Naive thymus-derived CD8-positive, alpha-beta T cell (primary cell): Measurements from ENCODE around the gene HECTD4. TPM values are rescaled to one million over a fixed set of nuclear protein-coding genes. Genes with fewer than 3 reads are reported as not detected.

Experiments used
- ATAC-seq, 2 donors: fragments of 150-1000 bp; cut with Tn5 transposase in 1 of 2; sonication (Bioruptor Pico), chemical (Tn5 transposase) in 1 of 2; 1 replicate in 1 of 2; 2 replicates in 1 of 2; pipeline ENCODE4 v1.10.0; 2021; ENCODE audit warnings: mild to moderate bottlenecking in 2 of 2, moderate library complexity in 2 of 2
- POLR2A ChIA-PET: fragments of 350-600 bp; sonication (Branson Sonifier 250); formaldehyde crosslinking; loops from one replicate; lab custom pipeline; 2021; ENCODE audit warnings: antibody characterized with exemption; lab: Charles Lee
- DNase-seq, 10 donors: peaks; one replicate each; pipeline versions ENCODE4 v3.0.0 to v3.0.0-alpha.2; 2020 to 2022
- H3K27ac Mint-ChIP-seq, 10 donors: one replicate each; pipeline ENCODE4 v1.8.0; 2020 to 2022; ENCODE audit warnings: mild to moderate bottlenecking in 10 of 10, mixed read lengths in 10 of 10, moderate library complexity in 4 of 10, inconsistent platforms in 1 of 10
- H3K27me3 Mint-ChIP-seq, 5 donors: one replicate each; pipeline ENCODE4 v1.8.0; 2021 to 2022; ENCODE audit warnings: mixed read lengths in 5 of 5
- H3K36me3 Mint-ChIP-seq, 3 donors: one replicate each; pipeline ENCODE4 v1.8.0; 2020 to 2022; ENCODE audit warnings: mixed read lengths in 3 of 3, mild to moderate bottlenecking in 2 of 3, inconsistent platforms in 1 of 3
- H3K4me1 Mint-ChIP-seq, 4 donors: one replicate each; pipeline ENCODE4 v1.8.0; 2021 to 2022; ENCODE audit warnings: mixed read lengths in 4 of 4
- H3K4me3 Mint-ChIP-seq, 10 donors: one replicate each; pipeline ENCODE4 v1.8.0; 2020 to 2022; ENCODE audit warnings: mild to moderate bottlenecking in 10 of 10, mixed read lengths in 10 of 10, moderate library complexity in 6 of 10, inconsistent platforms in 1 of 10
- H3K9me3 Mint-ChIP-seq, 9 donors: one replicate each; pipeline ENCODE4 v1.8.0; 2020 to 2022; ENCODE audit warnings: mixed read lengths in 9 of 9, mild to moderate bottlenecking in 3 of 9, inconsistent platforms in 1 of 9, moderate library complexity in 1 of 9
- polyA plus RNA-seq, 3 donors: library from polyadenylated mRNA; unstranded; fragments of 300-500 nt; fragmentation: Illumina TruSeq; gene quantifications; one replicate each; pipeline ENCODE4 v1.2.3, GENCODE V29; 2021
- total RNA-seq, 8 experiments: library from RNA in 2 of 8; stranded (reverse) in 2 of 8; gene quantifications; one replicate each; pipeline ENCODE4 v1.2.3 and lab custom pipeline; 2021 to 2026

Gene HECTD4
- total and polyA plus RNA-seq, 5 experiments from 2014 or later: 1.8 to 60.1 (median 4.5) TPM

DNA sequence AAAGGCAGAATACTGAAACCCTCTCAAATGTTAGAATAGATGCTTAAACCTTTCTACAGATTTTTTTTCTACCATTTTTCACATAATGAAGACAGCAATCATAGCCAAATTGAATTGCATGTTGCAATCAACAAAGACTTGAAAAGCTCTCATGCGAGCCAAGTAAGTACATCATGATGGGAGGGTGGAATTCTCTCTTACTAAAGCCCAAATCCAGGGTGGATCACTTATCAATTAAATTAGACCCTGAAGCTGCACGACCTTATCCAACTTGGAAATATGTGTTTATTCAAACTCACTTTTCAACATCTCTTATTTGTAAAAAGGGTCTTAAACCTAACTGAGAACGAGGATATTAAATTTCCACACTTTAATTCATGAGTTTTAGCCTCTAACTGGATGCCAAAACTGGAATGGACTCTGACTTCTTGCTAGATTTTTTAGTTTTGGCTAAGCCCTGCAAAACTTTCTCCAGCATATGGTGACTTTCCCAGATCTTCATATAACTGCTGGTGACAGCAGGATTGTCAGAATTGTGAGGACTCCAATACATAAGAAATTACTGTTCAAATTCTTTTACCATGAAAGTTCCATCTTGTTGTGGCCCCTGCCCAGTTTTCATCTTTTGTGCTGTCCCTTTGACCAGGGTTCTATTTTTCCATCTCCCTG, 53.6 kb downstream of the HECTD4 start:
- Mint-ChIP-seq H3K9me3 (no peaks in the 10 kb centered on the region), H3K27ac (no peak overlapping the region), H3K27me3 (no peaks in the 10 kb centered on the region), H3K36me3 (no peaks in the 10 kb centered on the region), H3K4me3 (no peak overlapping the region), H3K4me1 (peaks cover 8 to 38% (median 17%) of the 10 kb centered on the region in 4 donors)
- DNase-seq (no peak), ATAC-seq (no peak)
- POLR2A ChIA-PET: no interaction called here

DNA sequence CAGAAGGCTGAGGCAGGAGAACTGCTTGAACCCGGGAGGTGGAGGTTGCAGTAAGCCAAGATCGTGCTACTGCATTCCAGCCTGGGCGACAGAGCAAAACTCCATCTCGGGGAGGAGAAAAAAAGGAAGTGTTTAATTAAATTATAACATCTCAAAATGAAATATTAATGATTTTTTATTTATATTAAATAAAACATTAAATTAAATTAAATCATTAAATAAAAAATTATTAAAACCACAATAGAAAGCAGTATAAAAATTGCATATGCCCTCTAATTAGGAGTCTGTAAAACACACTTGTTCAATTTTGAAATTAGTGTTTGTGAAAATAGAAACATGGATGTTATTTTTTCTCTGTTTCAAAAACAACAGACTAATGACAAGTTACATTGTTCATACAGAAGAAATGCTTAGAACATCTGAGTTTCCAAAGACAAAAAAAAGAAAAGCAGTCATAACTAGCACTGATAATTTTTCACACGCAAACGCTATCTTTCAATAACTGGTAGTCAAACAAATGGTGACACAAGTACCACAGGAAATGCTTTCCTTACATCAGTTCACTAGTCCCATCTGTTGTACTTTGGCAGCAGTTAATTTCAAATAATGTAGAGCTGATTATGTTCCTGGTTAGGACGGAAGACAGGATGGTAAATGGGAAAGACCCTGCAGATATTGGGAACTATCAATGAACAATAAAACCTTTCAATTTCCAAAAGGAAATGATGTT, 54.9 kb downstream of the HECTD4 start:
- Mint-ChIP-seq H3K27ac (no peak overlapping the region), H3K27me3 (no peaks in the 10 kb centered on the region), H3K9me3 (no peaks in the 10 kb centered on the region), H3K4me1 (peaks cover 13 to 39% (median 28%) of the 10 kb centered on the region in 4 donors), H3K36me3 (no peaks in the 10 kb centered on the region), H3K4me3 (no peak overlapping the region)
- POLR2A ChIA-PET: no interaction called here
- ATAC-seq: no peak
- no peak for DNase-seq

DNA sequence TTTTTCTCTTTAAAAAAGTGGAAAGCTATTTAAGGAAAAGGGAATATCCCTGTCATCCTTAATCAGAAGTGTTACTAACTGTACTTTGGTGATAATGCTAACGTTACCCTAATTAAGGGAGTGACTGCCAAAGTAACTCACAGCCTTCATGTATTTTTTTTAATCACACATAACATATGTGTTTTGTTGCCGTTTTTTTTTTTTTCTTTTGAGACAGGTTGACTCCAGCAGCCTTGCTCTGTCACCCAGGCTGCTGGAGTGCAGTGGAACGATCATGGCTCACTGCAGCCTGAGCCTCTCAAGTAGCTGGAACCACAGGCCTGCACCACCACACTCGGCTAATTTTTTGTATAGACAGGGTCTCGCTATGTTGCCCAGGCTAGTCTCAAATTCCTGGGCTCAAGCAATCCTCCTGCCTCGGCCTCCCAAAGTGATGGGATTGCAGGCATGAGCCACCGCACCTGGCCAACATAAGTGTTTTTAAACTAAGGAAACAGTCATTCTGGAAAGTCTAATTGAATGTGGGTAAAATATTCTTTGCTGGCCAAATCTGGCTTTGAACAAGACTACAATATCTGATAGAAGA, 56.5 kb downstream of the HECTD4 start:
- peaks cover 0 to 2% (median 0%) of the 10 kb centered on the region in 3 donors for H3K36me3 Mint-ChIP-seq
- no peaks in the 10 kb centered on the region for H3K9me3 Mint-ChIP-seq
- POLR2A ChIA-PET: no interaction called here
- H3K27me3 Mint-ChIP-seq: no peaks in the 10 kb centered on the region
- peaks cover 18 to 44% (median 35%) of the 10 kb centered on the region in 4 donors for H3K4me1 Mint-ChIP-seq
- DNase-seq (no peak), ATAC-seq (no peak)
- no peak overlapping the region for H3K27ac Mint-ChIP-seq
- peak overlapping the region in 1 of 10 donors; percentile 51 for H3K4me3 Mint-ChIP-seq

GRCh38 chr12:112325157-112325556, 57.1 kb downstream of the HECTD4 start:
- Mint-ChIP-seq H3K4me3 (no peak overlapping the region), H3K36me3 (peaks cover 0 to 2% (median 0%) of the 10 kb centered on the region in 3 donors), H3K27ac (peak overlapping the region in 1 of 10 donors; percentile 15), H3K4me1 (peaks cover 18 to 44% (median 34%) of the 10 kb centered on the region in 4 donors), H3K9me3 (no peaks in the 10 kb centered on the region), H3K27me3 (no peaks in the 10 kb centered on the region)
- DNase-seq (no peak), ATAC-seq (no peak)
- POLR2A ChIA-PET: no interaction called here

- H3K27ac Mint-ChIP-seq: peak overlapping the region in 5 of 10 donors; percentile 9 to 89 (median 56)
- no peaks in the 10 kb centered on the region for H3K9me3 Mint-ChIP-seq
- no peak for ATAC-seq
- H3K4me3 Mint-ChIP-seq: no peak overlapping the region
- POLR2A ChIA-PET: no interaction called here
- H3K4me1 Mint-ChIP-seq: peaks cover 16 to 37% (median 29%) of the 10 kb centered on the region in 4 donors
- DNase-seq: no peak
- peaks cover 0 to 16% (median 15%) of the 10 kb centered on the region in 3 donors for H3K36me3 Mint-ChIP-seq
- no peaks in the 10 kb centered on the region for H3K27me3 Mint-ChIP-seq
Measured at GRCh38 chr12:112322882-112323547, 59.2 kb downstream of the HECTD4 start.

DNA sequence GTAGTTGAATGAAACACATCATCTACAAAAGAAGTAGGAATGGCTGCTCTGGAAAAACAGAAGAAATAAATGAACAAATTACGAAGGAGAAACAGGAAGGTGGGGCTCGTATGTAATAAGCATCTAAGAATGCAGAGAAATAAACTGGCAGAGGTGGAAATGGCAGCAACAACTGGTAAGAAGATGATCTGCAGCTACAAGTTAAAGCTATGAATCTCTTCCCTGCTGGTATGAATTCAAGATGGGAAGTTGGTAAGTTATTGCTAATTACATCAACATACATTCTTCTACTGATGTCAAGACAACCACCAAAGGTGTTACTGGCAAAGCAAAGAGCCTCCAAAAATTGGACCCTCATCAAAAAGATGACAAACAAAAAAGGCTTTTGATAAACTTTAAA, 59.8 kb downstream of the HECTD4 start:
- H3K9me3 Mint-ChIP-seq: no peaks in the 10 kb centered on the region
- H3K4me3 Mint-ChIP-seq: no peak overlapping the region
- DNase-seq (no peak), ATAC-seq (no peak)
- peak overlapping the region in 5 of 10 donors; percentile 9 to 89 (median 17) for H3K27ac Mint-ChIP-seq
- H3K36me3 Mint-ChIP-seq: peaks cover 0 to 20% (median 15%) of the 10 kb centered on the region in 3 donors
- H3K4me1 Mint-ChIP-seq: peaks cover 14 to 37% (median 27%) of the 10 kb centered on the region in 4 donors
- H3K27me3 Mint-ChIP-seq: no peaks in the 10 kb centered on the region
- POLR2A ChIA-PET: no interaction called here

DNA sequence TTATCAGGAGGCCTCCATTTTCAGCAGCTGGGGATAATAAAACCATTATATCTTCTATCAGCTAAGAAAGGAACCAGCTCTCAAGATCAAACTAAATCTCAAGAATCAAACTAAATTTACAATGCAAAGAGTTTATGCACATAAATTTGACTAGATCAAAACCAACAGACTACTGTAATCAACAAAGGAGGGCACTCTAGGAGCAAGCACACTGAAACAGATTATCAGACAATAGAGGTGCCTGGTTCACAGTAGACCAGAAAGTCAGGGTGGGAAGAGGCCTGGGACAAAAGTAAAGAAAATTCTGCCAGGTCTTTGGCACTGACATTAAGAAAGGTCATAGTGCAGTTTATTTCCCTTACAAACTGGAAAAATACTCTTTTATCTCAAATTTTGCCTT, 61.0 kb downstream of the HECTD4 start:
- peaks cover 14 to 41% (median 30%) of the 10 kb centered on the region in 4 donors for H3K4me1 Mint-ChIP-seq
- POLR2A ChIA-PET: no interaction called here
- ATAC-seq (no peak), DNase-seq (no peak)
- H3K9me3 Mint-ChIP-seq: no peaks in the 10 kb centered on the region
- peaks cover 0 to 30% (median 16%) of the 10 kb centered on the region in 3 donors for H3K36me3 Mint-ChIP-seq
- H3K27ac Mint-ChIP-seq: peak overlapping the region in 1 of 10 donors; percentile 11
- no peak overlapping the region for H3K4me3 Mint-ChIP-seq
- H3K27me3 Mint-ChIP-seq: no peaks in the 10 kb centered on the region

- H3K27me3 Mint-ChIP-seq: no peaks in the 10 kb centered on the region
- no peaks in the 10 kb centered on the region for H3K9me3 Mint-ChIP-seq
- no peak overlapping the region for H3K27ac Mint-ChIP-seq
- H3K4me3 Mint-ChIP-seq: no peak overlapping the region
- no peak for DNase-seq
- peaks cover 13 to 40% (median 26%) of the 10 kb centered on the region in 4 donors for H3K4me1 Mint-ChIP-seq
- POLR2A ChIA-PET: no interaction called here
- ATAC-seq: no peak
- peaks cover 0 to 36% (median 16%) of the 10 kb centered on the region in 3 donors for H3K36me3 Mint-ChIP-seq
Measured at GRCh38 chr12:112319395-112319794, 62.8 kb downstream of the HECTD4 start.

GRCh38 chr12:112317481-112317880, 64.8 kb downstream of the HECTD4 start:
- Mint-ChIP-seq H3K4me3 (no peak overlapping the region), H3K9me3 (no peaks in the 10 kb centered on the region), H3K4me1 (peaks cover 7 to 22% (median 13%) of the 10 kb centered on the region in 4 donors), H3K27ac (no peak overlapping the region), H3K27me3 (no peaks in the 10 kb centered on the region), H3K36me3 (peaks cover 0 to 50% (median 20%) of the 10 kb centered on the region in 3 donors)
- DNase-seq (no peak), ATAC-seq (no peak)
- POLR2A ChIA-PET: no interaction called here

DNA sequence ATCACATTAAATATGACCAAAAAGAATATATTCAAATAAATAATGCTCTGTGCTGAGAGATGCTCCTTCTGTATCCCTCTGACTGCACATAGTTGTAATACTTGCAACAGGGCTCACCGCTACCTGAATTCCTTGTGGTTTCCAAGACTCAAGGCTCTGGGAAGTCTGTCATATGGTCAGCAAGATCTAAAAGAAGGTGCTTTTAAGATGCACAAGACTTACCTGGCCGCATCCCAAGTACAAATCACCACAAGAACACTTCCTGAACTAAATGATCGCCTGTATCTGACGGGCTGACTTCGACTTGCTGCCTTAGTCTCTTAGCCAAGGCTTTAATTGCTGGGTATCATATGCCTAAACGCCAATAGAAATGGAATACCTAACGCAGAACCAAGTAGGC, 67.2 kb downstream of the HECTD4 start:
- no peak for DNase-seq
- ATAC-seq: no peak
- H3K4me3 Mint-ChIP-seq: no peak overlapping the region
- POLR2A ChIA-PET: no interaction called here
- H3K4me1 Mint-ChIP-seq: peaks cover 0 to 8% (median 4%) of the 10 kb centered on the region in 4 donors
- peaks cover 0 to 62% (median 24%) of the 10 kb centered on the region in 3 donors for H3K36me3 Mint-ChIP-seq
- H3K27ac Mint-ChIP-seq: no peak overlapping the region
- no peaks in the 10 kb centered on the region for H3K27me3 Mint-ChIP-seq
- H3K9me3 Mint-ChIP-seq: no peaks in the 10 kb centered on the region

DNA sequence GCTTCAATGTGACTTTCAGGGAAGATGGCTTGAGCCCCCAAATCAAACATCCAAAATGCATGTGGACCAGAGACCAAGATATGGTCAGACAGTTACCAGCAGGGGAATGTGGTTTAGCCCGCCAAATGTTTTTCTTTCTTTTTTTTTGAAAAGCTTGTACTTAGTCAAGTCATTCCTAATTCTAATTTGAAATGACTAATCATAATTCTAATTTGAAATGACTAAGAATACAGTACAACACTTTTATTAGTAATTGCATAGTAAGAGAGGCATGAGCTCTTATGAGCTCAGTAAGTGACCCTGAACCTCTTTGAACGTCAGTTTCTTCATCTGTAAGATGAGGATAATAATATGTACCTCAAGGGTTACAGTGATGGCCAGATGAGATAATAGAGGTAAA, 72.4 kb downstream of the HECTD4 start:
- POLR2A ChIA-PET: no interaction called here
- Mint-ChIP-seq H3K27me3 (no peaks in the 10 kb centered on the region), H3K9me3 (no peaks in the 10 kb centered on the region), H3K4me1 (peaks cover 0 to 5% (median 0%) of the 10 kb centered on the region in 4 donors), H3K27ac (no peak overlapping the region), H3K4me3 (no peak overlapping the region), H3K36me3 (peaks cover 7 to 73% (median 24%) of the 10 kb centered on the region in 3 donors)
- no peak for ATAC-seq
- DNase-seq: no peak

GRCh38 chr12:112308652-112309051, 73.6 kb downstream of the HECTD4 start:
- H3K27me3 Mint-ChIP-seq: no peaks in the 10 kb centered on the region
- DNase-seq: no peak
- POLR2A ChIA-PET: no interaction called here
- no peaks in the 10 kb centered on the region for H3K9me3 Mint-ChIP-seq
- H3K4me1 Mint-ChIP-seq: peaks cover 0 to 5% (median 0%) of the 10 kb centered on the region in 4 donors
- H3K27ac Mint-ChIP-seq: no peak overlapping the region
- ATAC-seq: no peak
- peaks cover 7 to 74% (median 25%) of the 10 kb centered on the region in 3 donors for H3K36me3 Mint-ChIP-seq
- no peak overlapping the region for H3K4me3 Mint-ChIP-seq
